ENCODE data around the gene IER2.

IER2 gene

GRCh38 chr19:13134626-13135025 is 15.6 kb upstream of the IER2 start:
- no peak overlapping the region for H3K27ac ChIP-seq
- DNase-seq (ENCODE audit: low spot score): no peak
- TF ChIP-seq CTCF (IDR thresholded peaks at IDR 0.05): no peak
- no peak overlapping the region for H3K4me3 ChIP-seq

GRCh38 chr19:13135068-13136062 is 14.8 kb upstream of the IER2 start:
- no peak for DNase-seq (ENCODE audit: low spot score)

GRCh38 chr19:13137290-13137794 is 12.9 kb upstream of the IER2 start:
- H3K27ac ChIP-seq: no peak overlapping the region

More at GRCh38 chr19:13135068-13136062, 14.8 kb upstream of the IER2 start:
- Histone ChIP-seq H3K4me3 (no peak overlapping the region), H3K27ac (no peak overlapping the region)
- TF ChIP-seq CTCF (IDR thresholded peaks at IDR 0.05): no peak

GRCh38 chr19:13138171-13138915 is 11.9 kb upstream of the IER2 start:
- H3K4me3 ChIP-seq: no peak overlapping the region
- DNase-seq (ENCODE audit: low spot score): no peak
- no peak for TF ChIP-seq CTCF (IDR thresholded peaks at IDR 0.05)
- no peak overlapping the region for H3K27ac ChIP-seq

More at GRCh38 chr19:13137290-13137794, 12.9 kb upstream of the IER2 start:
- TF ChIP-seq CTCF (IDR thresholded peaks at IDR 0.05): no peak
- H3K4me3 ChIP-seq: no peak overlapping the region
- no peak for DNase-seq (ENCODE audit: low spot score)

GRCh38 chr19:13138916-13139198 is 11.4 kb upstream of the IER2 start:
- no peak for TF ChIP-seq CTCF (IDR thresholded peaks at IDR 0.05)
- H3K27ac ChIP-seq: no peak overlapping the region

GRCh38 chr19:13139633-13140311 is 10.4 kb upstream of the IER2 start:
- DNase-seq (ENCODE audit: low spot score): no peak
- H3K4me3 ChIP-seq: no peak overlapping the region
- TF ChIP-seq CTCF (IDR thresholded peaks at IDR 0.05): no peak
- no peak overlapping the region for H3K27ac ChIP-seq

More at GRCh38 chr19:13138916-13139198, 11.4 kb upstream of the IER2 start:
- DNase-seq (ENCODE audit: low spot score): no peak
- H3K4me3 ChIP-seq: no peak overlapping the region
